ENCODE measurements around the gene DCDC1.

DCDC1 gene

GRCh38 chr11:30914143-30914762 lies 455.3 kb downstream of the DCDC1 start:
- peak; percentile 18 for DNase-seq (ENCODE audit: low spot score)
- TF ChIP-seq, protein P1, sequence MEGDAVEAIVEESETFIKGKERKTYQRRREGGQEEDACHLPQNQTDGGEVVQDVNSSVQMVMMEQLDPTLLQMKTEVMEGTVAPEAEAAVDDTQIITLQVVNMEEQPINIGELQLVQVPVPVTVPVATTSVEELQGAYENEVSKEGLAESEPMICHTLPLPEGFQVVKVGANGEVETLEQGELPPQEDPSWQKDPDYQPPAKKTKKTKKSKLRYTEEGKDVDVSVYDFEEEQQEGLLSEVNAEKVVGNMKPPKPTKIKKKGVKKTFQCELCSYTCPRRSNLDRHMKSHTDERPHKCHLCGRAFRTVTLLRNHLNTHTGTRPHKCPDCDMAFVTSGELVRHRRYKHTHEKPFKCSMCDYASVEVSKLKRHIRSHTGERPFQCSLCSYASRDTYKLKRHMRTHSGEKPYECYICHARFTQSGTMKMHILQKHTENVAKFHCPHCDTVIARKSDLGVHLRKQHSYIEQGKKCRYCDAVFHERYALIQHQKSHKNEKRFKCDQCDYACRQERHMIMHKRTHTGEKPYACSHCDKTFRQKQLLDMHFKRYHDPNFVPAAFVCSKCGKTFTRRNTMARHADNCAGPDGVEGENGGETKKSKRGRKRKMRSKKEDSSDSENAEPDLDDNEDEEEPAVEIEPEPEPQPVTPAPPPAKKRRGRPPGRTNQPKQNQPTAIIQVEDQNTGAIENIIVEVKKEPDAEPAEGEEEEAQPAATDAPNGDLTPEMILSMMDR (IDR thresholded peaks at IDR 0.05; ENCODE audit: extremely low read depth, missing control alignments), result peak; percentile 9

DNA sequence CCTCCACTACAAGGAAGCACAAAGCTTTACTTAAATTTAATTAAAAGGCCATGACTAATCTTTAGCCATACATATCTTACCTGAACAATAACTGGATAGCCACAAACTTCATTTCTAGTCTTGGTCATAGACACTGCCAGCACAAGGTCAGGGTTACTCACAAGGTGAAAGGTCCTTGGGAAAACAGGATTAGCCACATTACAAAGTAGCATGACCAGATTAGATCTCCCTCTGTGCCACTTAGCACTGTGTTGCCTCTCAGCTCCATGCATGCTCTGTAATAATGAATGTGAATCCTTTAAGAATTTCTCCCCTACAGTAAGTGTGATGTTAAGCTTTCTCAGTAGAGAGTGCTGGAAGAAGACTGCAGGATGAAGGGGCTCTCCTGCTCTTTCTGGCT lies 458.3 kb downstream of the DCDC1 start:
- TF ChIP-seq, protein P1 (IDR thresholded peaks at IDR 0.05; ENCODE audit: extremely low read depth, missing control alignments), result no peak
- DNase-seq (ENCODE audit: low spot score), result no peak

DNA sequence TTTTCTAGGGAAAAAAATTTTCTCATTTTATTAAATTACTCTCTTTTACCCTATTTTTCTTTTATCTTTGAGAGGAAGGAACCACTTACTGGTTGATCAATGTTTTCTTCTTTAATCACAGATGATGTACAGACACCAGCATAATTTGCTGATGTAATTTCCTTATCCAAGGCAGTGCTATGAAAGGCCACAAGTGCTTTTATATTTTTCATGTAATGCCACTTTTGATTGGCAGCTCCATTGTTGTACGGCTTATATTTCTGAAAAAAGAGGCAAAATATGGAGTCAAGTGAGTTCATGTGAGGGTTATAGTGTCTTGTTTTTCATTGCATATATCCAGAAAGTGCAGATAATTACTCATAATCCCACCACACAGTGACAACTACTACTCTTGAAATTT lies 460.7 kb downstream of the DCDC1 start:
- no peak for DNase-seq (ENCODE audit: low spot score)
- TF ChIP-seq, protein P1 (IDR thresholded peaks at IDR 0.05; ENCODE audit: extremely low read depth, missing control alignments), result no peak

DNA sequence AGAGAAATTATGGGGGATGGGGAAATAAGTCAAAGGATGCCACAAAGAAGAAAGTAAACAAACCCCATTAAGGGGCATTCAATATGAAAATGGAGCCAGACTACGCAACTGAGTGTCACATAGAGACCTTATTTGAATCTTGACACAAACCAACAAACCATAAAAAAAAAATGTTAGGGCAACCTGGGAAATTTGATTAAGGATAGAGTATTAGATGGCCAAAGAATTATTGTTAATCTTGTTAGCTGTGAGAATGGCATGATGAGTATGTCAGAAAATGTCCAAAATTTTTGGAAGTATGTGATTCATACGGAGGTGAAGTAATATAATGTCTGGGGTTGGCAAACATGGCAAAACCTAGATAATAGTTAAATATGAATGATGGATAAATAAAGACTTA lies 461.3 kb downstream of the DCDC1 start:
- TF ChIP-seq, protein P1 (IDR thresholded peaks at IDR 0.05; ENCODE audit: extremely low read depth, missing control alignments), result no peak
- DNase-seq (ENCODE audit: low spot score), result no peak

- DNase-seq (ENCODE audit: low spot score), result no peak
Measured at GRCh38 chr11:30902929-30903328, 466.6 kb downstream of the DCDC1 start.

GRCh38 chr11:30895046-30895445 lies 474.5 kb downstream of the DCDC1 start:
- TF ChIP-seq, protein P1 (IDR thresholded peaks at IDR 0.05; ENCODE audit: extremely low read depth, missing control alignments), result no peak
- no peak for DNase-seq (ENCODE audit: low spot score)

More at GRCh38 chr11:30902929-30903328, 466.6 kb downstream of the DCDC1 start:
- TF ChIP-seq, protein P1 (IDR thresholded peaks at IDR 0.05; ENCODE audit: extremely low read depth, missing control alignments), result no peak

- TF ChIP-seq, protein P1 (IDR thresholded peaks at IDR 0.05; ENCODE audit: extremely low read depth, missing control alignments), result no peak
Measured at GRCh38 chr11:30893318-30893717, 476.2 kb downstream of the DCDC1 start.

More at GRCh38 chr11:30893318-30893717, 476.2 kb downstream of the DCDC1 start:
- DNase-seq (ENCODE audit: low spot score), result no peak

Data from GM20000 (cell line).